PC-3 (cell line): ENCODE results near the gene MYH7B.

Experiments used
- EZH2phosphoT487 ChIP-seq: fragments of 300-600 bp; sonication (generic); IDR thresholded peaks from 2 replicates; pipeline ENCODE4 v1.6.1; 2018; ENCODE audit warnings: mild to moderate bottlenecking, antibody characterized with exemption, low read length, borderline replicate concordance
- TF ChIP-seq, protein P1 (sequence below): fragments of 300-600 bp; sonication (generic); conservative IDR thresholded peaks from 2 replicates; pipeline ENCODE4 v1.5.1; 2017; ENCODE audit warnings: antibody characterized with exemption, low read depth, mild to moderate bottlenecking, low read length

DNA sequence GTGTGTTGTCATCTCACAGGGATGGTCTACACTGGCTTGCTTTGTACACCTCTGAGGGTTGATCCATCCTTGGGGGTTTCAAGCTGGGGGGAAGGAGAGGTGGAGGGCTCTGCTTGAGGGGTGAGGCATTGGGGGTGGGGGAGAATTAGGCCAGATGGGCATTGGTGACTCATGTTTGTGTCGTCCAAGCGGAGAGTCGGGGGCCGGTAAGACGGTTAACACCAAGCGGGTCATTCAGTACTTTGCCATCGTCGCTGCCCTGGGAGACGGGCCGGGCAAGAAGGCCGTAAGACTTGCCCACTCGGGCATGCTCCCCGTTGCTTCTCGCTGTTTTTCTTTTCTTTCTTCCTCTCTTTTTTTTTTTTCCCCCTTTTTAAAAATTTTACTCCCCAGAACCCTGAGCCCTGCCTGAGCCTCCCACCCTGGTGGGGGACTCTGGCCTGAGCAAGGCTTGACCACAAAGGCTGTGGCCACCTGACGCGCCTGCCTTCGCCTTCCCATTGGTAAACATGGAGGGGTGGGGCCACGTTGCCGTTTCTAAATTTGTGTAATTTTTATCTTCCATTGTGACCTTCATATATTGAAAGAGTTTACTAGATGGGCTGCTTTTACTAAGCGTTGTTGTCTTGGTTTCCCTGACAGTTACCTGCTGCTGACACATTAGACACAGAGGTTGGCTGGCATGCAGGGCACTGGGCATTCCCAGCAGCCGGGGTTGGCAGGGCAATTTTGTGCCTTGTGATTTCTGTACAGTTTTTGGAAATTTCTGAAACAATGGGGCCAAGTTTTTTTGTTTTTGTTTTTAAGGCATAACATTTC, 26.8 kb downstream of the MYH7B start:
- TF ChIP-seq EZH2phosphoT487 = no peak
- TF ChIP-seq, protein P1, sequence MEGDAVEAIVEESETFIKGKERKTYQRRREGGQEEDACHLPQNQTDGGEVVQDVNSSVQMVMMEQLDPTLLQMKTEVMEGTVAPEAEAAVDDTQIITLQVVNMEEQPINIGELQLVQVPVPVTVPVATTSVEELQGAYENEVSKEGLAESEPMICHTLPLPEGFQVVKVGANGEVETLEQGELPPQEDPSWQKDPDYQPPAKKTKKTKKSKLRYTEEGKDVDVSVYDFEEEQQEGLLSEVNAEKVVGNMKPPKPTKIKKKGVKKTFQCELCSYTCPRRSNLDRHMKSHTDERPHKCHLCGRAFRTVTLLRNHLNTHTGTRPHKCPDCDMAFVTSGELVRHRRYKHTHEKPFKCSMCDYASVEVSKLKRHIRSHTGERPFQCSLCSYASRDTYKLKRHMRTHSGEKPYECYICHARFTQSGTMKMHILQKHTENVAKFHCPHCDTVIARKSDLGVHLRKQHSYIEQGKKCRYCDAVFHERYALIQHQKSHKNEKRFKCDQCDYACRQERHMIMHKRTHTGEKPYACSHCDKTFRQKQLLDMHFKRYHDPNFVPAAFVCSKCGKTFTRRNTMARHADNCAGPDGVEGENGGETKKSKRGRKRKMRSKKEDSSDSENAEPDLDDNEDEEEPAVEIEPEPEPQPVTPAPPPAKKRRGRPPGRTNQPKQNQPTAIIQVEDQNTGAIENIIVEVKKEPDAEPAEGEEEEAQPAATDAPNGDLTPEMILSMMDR = no peak
